Measurements from ENCODE around the gene ARHGEF38.

The ARHGEF38 gene

GRCh38 chr4:105707782-105708180 is 155.4 kb downstream of the ARHGEF38 start:
- peak overlapping the region; percentile 81 for H3K27ac ChIP-seq (ENCODE audit: insufficient read depth, low read length, poor library complexity, severe bottlenecking)
- H3K36me3 ChIP-seq (ENCODE audit: control insufficient read depth, insufficient read depth, low read length) = no peaks in the 10 kb centered on the region
- no peaks in the 10 kb centered on the region for H3K9me3 ChIP-seq (ENCODE audit: control insufficient read depth, low read length)
- peak overlapping the region; percentile 97 for H3K4me3 ChIP-seq (ENCODE audit: insufficient read depth, low read depth, low read length, poor library complexity, severe bottlenecking)
- DNase-seq = no peak
- no peaks in the 10 kb centered on the region for H3K27me3 ChIP-seq (replicated peaks; ENCODE audit: control insufficient read depth, insufficient read depth, low read length, poor library complexity, severe bottlenecking)
- no peaks in the 10 kb centered on the region for H3K4me1 ChIP-seq (ENCODE audit: control insufficient read depth, insufficient read depth, low read length, poor library complexity, severe bottlenecking)

- Histone ChIP-seq H3K27ac (ENCODE audit: insufficient read depth, low read length, poor library complexity, severe bottlenecking) (peak within 1 kb of the TSS; percentile 81), H3K4me3 (ENCODE audit: insufficient read depth, low read depth, low read length, poor library complexity, severe bottlenecking) (peak within 1 kb of the TSS; percentile 97), H3K4me1 (ENCODE audit: control insufficient read depth, insufficient read depth, low read length, poor library complexity, severe bottlenecking) (no peaks in the 10 kb centered on the region), H3K9me3 (ENCODE audit: control insufficient read depth, low read length) (no peaks in the 10 kb centered on the region), H3K27me3 (replicated peaks; ENCODE audit: control insufficient read depth, insufficient read depth, low read length, poor library complexity, severe bottlenecking) (no peaks in the 10 kb centered on the region), H3K36me3 (ENCODE audit: control insufficient read depth, insufficient read depth, low read length) (no peaks in the 10 kb centered on the region)
- DNase-seq = peak; percentile 73 to 82 (median 77)
These were observed 156.0 kb downstream of the ARHGEF38 start, which contains the start of the genes GSTCD and INTS12 for GRCh38 chr4:105708181-105709080. Gene GSTCD (plus strand): TSS chr4:105708784. CDS start chr4:105717614, 8,830 bp downstream. Gene INTS12 (minus strand): TSS chr4:105708689. CDS start chr4:105700005, 8,684 bp downstream.

- DNase-seq = no peak
- H3K36me3 ChIP-seq (ENCODE audit: control insufficient read depth, insufficient read depth, low read length) = no peaks in the 10 kb centered on the region
These were observed 156.6 kb downstream of the ARHGEF38 start for GRCh38 chr4:105709081-105709450.

GRCh38 chr4:105710012-105710600 is 157.7 kb downstream of the ARHGEF38 start:
- DNase-seq = no peak
- Histone ChIP-seq H3K36me3 (ENCODE audit: control insufficient read depth, insufficient read depth, low read length) (no peaks in the 10 kb centered on the region), H3K4me1 (ENCODE audit: control insufficient read depth, insufficient read depth, low read length, poor library complexity, severe bottlenecking) (no peaks in the 10 kb centered on the region), H3K9me3 (ENCODE audit: control insufficient read depth, low read length) (no peaks in the 10 kb centered on the region), H3K27me3 (replicated peaks; ENCODE audit: control insufficient read depth, insufficient read depth, low read length, poor library complexity, severe bottlenecking) (no peaks in the 10 kb centered on the region), H3K27ac (ENCODE audit: insufficient read depth, low read length, poor library complexity, severe bottlenecking) (no peak overlapping the region), H3K4me3 (ENCODE audit: insufficient read depth, low read depth, low read length, poor library complexity, severe bottlenecking) (no peak overlapping the region)

More at GRCh38 chr4:105709081-105709450, 156.6 kb downstream of the ARHGEF38 start:
- Histone ChIP-seq H3K27ac (ENCODE audit: insufficient read depth, low read length, poor library complexity, severe bottlenecking) (peak overlapping the region; percentile 81), H3K4me1 (ENCODE audit: control insufficient read depth, insufficient read depth, low read length, poor library complexity, severe bottlenecking) (no peaks in the 10 kb centered on the region), H3K4me3 (ENCODE audit: insufficient read depth, low read depth, low read length, poor library complexity, severe bottlenecking) (peak overlapping the region; percentile 97), H3K27me3 (replicated peaks; ENCODE audit: control insufficient read depth, insufficient read depth, low read length, poor library complexity, severe bottlenecking) (no peaks in the 10 kb centered on the region), H3K9me3 (ENCODE audit: control insufficient read depth, low read length) (no peaks in the 10 kb centered on the region)

- no peak for DNase-seq
- Histone ChIP-seq H3K4me3 (ENCODE audit: insufficient read depth, low read depth, low read length, poor library complexity, severe bottlenecking) (no peak overlapping the region), H3K27ac (ENCODE audit: insufficient read depth, low read length, poor library complexity, severe bottlenecking) (no peak overlapping the region)
These were observed 158.3 kb downstream of the ARHGEF38 start for GRCh38 chr4:105710678-105711077.

GRCh38 chr4:105712766-105713165 is 160.3 kb downstream of the ARHGEF38 start:
- Histone ChIP-seq H3K36me3 (ENCODE audit: control insufficient read depth, insufficient read depth, low read length) (no peaks in the 10 kb centered on the region), H3K27ac (ENCODE audit: insufficient read depth, low read length, poor library complexity, severe bottlenecking) (no peak overlapping the region), H3K4me3 (ENCODE audit: insufficient read depth, low read depth, low read length, poor library complexity, severe bottlenecking) (no peak overlapping the region), H3K27me3 (replicated peaks; ENCODE audit: control insufficient read depth, insufficient read depth, low read length, poor library complexity, severe bottlenecking) (no peaks in the 10 kb centered on the region), H3K9me3 (ENCODE audit: control insufficient read depth, low read length) (no peaks in the 10 kb centered on the region), H3K4me1 (ENCODE audit: control insufficient read depth, insufficient read depth, low read length, poor library complexity, severe bottlenecking) (no peaks in the 10 kb centered on the region)
- no peak for DNase-seq

More at GRCh38 chr4:105710678-105711077, 158.3 kb downstream of the ARHGEF38 start:
- H3K4me1 ChIP-seq (ENCODE audit: control insufficient read depth, insufficient read depth, low read length, poor library complexity, severe bottlenecking) = no peaks in the 10 kb centered on the region
- no peaks in the 10 kb centered on the region for H3K9me3 ChIP-seq (ENCODE audit: control insufficient read depth, low read length)
- no peaks in the 10 kb centered on the region for H3K36me3 ChIP-seq (ENCODE audit: control insufficient read depth, insufficient read depth, low read length)
- no peaks in the 10 kb centered on the region for H3K27me3 ChIP-seq (replicated peaks; ENCODE audit: control insufficient read depth, insufficient read depth, low read length, poor library complexity, severe bottlenecking)

GRCh38 chr4:105714071-105714521 is 161.7 kb downstream of the ARHGEF38 start:
- no peaks in the 10 kb centered on the region for H3K27me3 ChIP-seq (replicated peaks; ENCODE audit: control insufficient read depth, insufficient read depth, low read length, poor library complexity, severe bottlenecking)
- H3K4me1 ChIP-seq (ENCODE audit: control insufficient read depth, insufficient read depth, low read length, poor library complexity, severe bottlenecking) = no peaks in the 10 kb centered on the region
- no peak overlapping the region for H3K4me3 ChIP-seq (ENCODE audit: insufficient read depth, low read depth, low read length, poor library complexity, severe bottlenecking)
- no peak overlapping the region for H3K27ac ChIP-seq (ENCODE audit: insufficient read depth, low read length, poor library complexity, severe bottlenecking)
- DNase-seq = no peak
- H3K36me3 ChIP-seq (ENCODE audit: control insufficient read depth, insufficient read depth, low read length) = no peaks in the 10 kb centered on the region
- no peaks in the 10 kb centered on the region for H3K9me3 ChIP-seq (ENCODE audit: control insufficient read depth, low read length)

GRCh38 chr4:105714932-105715331 is 162.5 kb downstream of the ARHGEF38 start:
- Histone ChIP-seq H3K27me3 (replicated peaks; ENCODE audit: control insufficient read depth, insufficient read depth, low read length, poor library complexity, severe bottlenecking) (no peaks in the 10 kb centered on the region), H3K27ac (ENCODE audit: insufficient read depth, low read length, poor library complexity, severe bottlenecking) (no peak overlapping the region), H3K36me3 (ENCODE audit: control insufficient read depth, insufficient read depth, low read length) (peaks cover 3% of the 10 kb centered on the region), H3K4me1 (ENCODE audit: control insufficient read depth, insufficient read depth, low read length, poor library complexity, severe bottlenecking) (no peaks in the 10 kb centered on the region), H3K9me3 (ENCODE audit: control insufficient read depth, low read length) (no peaks in the 10 kb centered on the region), H3K4me3 (ENCODE audit: insufficient read depth, low read depth, low read length, poor library complexity, severe bottlenecking) (no peak overlapping the region)
- DNase-seq = no peak

GRCh38 chr4:105715692-105716278 is 163.4 kb downstream of the ARHGEF38 start:
- DNase-seq = no peak

More at GRCh38 chr4:105715692-105716278, 163.4 kb downstream of the ARHGEF38 start:
- no peaks in the 10 kb centered on the region for H3K9me3 ChIP-seq (ENCODE audit: control insufficient read depth, low read length)
- no peaks in the 10 kb centered on the region for H3K27me3 ChIP-seq (replicated peaks; ENCODE audit: control insufficient read depth, insufficient read depth, low read length, poor library complexity, severe bottlenecking)
- H3K36me3 ChIP-seq (ENCODE audit: control insufficient read depth, insufficient read depth, low read length) = peaks cover 3% of the 10 kb centered on the region
- no peak overlapping the region for H3K27ac ChIP-seq (ENCODE audit: insufficient read depth, low read length, poor library complexity, severe bottlenecking)
- no peak overlapping the region for H3K4me3 ChIP-seq (ENCODE audit: insufficient read depth, low read depth, low read length, poor library complexity, severe bottlenecking)
- no peaks in the 10 kb centered on the region for H3K4me1 ChIP-seq (ENCODE audit: control insufficient read depth, insufficient read depth, low read length, poor library complexity, severe bottlenecking)
